HG02678 (cell line): ENCODE data around the gene PSMD1.

Source experiments
- ATAC-seq: cut with Tn5 transposase; IDR thresholded peaks from one replicate; pipeline ENCODE4 v1.9.1; 2021; ENCODE audit warnings: mild to moderate bottlenecking, moderate library complexity; ENCODE audit not compliant: unreplicated experiment

Gene PSMD1

GRCh38 chr2:231198291-231199173 lies 141.9 kb downstream of the PSMD1 start, which contains the start of gene ARMC9:
Gene ARMC9, plus strand, starts transcription at chr2:231198631. Its CDS starts 7,608 bp downstream, at chr2:231206239.
- ATAC-seq, result peak; percentile 98

GRCh38 chr2:231199219-231199618 lies 142.6 kb downstream of the PSMD1 start:
- no peak for ATAC-seq

- no peak for ATAC-seq
Measured at GRCh38 chr2:231200805-231201474, 144.3 kb downstream of the PSMD1 start.

GRCh38 chr2:231201475-231201814 lies 144.8 kb downstream of the PSMD1 start:
- no peak for ATAC-seq

GRCh38 chr2:231203087-231203486 lies 146.4 kb downstream of the PSMD1 start:
- no peak for ATAC-seq

- ATAC-seq, result no peak
Measured at GRCh38 chr2:231204146-231204545, 147.5 kb downstream of the PSMD1 start.

- no peak for ATAC-seq
Measured at GRCh38 chr2:231204581-231204980, 147.9 kb downstream of the PSMD1 start.

- no peak for ATAC-seq
Measured at GRCh38 chr2:231207734-231208133, 151.1 kb downstream of the PSMD1 start.

GRCh38 chr2:231210782-231211181 lies 154.1 kb downstream of the PSMD1 start:
- no peak for ATAC-seq

- ATAC-seq, result no peak
Measured at GRCh38 chr2:231211486-231211885, 154.8 kb downstream of the PSMD1 start.

GRCh38 chr2:231212329-231212845 lies 155.7 kb downstream of the PSMD1 start:
- ATAC-seq, result no peak

GRCh38 chr2:231213931-231214642 lies 157.4 kb downstream of the PSMD1 start:
- no peak for ATAC-seq

- ATAC-seq, result no peak
Measured at GRCh38 chr2:231218366-231218765, 161.7 kb downstream of the PSMD1 start.

GRCh38 chr2:231219289-231219688 lies 162.6 kb downstream of the PSMD1 start:
- ATAC-seq, result no peak

GRCh38 chr2:231221761-231222160 lies 165.1 kb downstream of the PSMD1 start:
- ATAC-seq, result no peak
